GM18499 (cell line): ENCODE measurements around the gene RBMS3.
"Not testable (repeated sequence)": the region's sequence is repeated elsewhere in the genome, so short reads cannot be mapped to it uniquely, and the experiment has no call there.

ENCODE experiments used
- ATAC-seq: cut with Tn5 transposase; IDR thresholded peaks from one replicate; pipeline ENCODE4 v1.9.1; 2021; ENCODE audit warnings: moderate number of reproducible peaks; ENCODE audit not compliant: insufficient read depth, unreplicated experiment

Gene RBMS3

GRCh38 chr3:29513236-29513635 is 232.4 kb downstream of the RBMS3 start:
- no peak for ATAC-seq

DNA sequence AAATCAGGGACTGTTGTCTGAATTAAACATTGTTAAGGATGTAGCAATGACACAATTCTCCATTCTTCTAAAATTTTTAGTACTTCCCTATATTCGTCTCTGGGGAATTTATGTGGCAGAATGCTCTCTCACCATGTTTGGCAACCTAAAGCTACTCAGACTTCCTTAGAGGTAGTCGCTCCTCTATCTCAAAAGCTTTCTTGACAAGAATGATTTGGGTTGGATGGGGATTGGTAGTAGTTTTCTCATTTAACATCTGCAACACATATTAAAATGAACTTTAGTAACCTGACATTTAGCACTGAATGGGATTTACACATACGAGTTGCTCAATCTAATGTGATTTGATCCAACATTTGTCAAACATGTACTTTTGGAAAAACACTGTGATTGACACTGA is 233.3 kb downstream of the RBMS3 start:
- ATAC-seq: no peak

GRCh38 chr3:29514912-29515311 is 234.0 kb downstream of the RBMS3 start:
- no peak for ATAC-seq

- no peak for ATAC-seq
Observed at GRCh38 chr3:29515451-29515850, 234.6 kb downstream of the RBMS3 start.

- ATAC-seq: no peak
Observed at GRCh38 chr3:29516164-29516563, 235.3 kb downstream of the RBMS3 start.

- no peak for ATAC-seq
Observed at GRCh38 chr3:29520764-29521163, 239.9 kb downstream of the RBMS3 start.

DNA sequence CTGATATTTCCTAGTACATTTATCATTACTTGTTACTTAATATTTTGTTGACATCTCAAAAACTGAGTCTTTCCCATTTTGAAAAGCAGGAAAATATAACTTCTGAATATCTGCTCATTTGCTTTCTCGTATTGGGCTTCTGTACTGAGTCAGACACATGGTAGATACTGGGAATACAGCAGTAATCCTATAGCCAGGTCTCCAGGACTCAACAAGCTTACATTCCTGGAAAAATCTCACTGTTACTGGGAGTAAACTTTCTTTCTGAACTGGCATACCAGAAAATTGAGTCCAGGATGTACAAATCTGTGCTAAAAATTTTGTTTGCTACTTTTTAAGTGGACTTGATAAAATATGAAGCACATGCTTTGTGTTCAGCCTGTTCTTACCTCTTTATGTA is 240.4 kb downstream of the RBMS3 start:
- ATAC-seq: no peak

DNA sequence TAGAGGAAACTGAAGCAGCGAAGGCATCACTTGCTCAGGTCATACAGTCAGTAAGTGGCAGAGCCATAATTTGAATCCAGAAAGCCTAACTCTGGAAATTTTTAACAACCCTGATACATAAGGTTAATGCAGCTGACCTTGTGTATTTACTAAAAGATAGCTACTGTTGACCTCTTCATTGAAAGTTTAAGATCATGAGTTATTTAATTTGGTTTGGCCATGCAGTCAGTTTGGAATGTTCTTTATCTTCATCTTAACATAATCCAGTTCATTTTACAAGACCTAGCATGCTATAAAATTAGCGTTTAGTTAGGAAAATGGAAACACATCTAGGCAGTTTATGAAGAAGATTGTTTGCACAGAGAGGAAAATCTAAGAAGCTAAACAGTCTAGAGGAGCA is 240.9 kb downstream of the RBMS3 start:
- ATAC-seq: no peak

GRCh38 chr3:29524433-29524832 is 243.6 kb downstream of the RBMS3 start:
- not testable (repeated sequence) for ATAC-seq

GRCh38 chr3:29525254-29525881 is 244.5 kb downstream of the RBMS3 start:
- ATAC-seq: no peak

- ATAC-seq: no peak
Observed at GRCh38 chr3:29527246-29527645, 246.4 kb downstream of the RBMS3 start.

- ATAC-seq: no peak
Observed at GRCh38 chr3:29531644-29532043, 250.8 kb downstream of the RBMS3 start.

DNA sequence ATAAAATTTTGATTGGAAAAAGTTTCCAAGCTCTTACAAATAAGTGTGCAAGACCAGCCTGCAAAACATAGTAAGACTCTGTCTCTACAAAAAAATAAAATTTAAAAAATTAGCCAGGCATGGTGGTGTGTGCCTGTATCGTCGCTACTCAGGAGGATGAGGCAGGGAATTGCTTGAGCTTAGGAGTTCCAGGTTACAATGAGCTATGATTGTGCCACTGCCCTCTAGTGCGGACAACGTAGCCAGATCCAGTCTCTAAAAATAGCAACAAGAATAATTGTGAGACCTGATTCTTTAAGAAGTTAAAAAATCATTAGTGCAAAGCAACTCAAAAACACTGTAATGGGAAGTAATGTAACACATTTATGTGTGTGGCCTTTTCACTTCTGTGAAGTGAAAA is 251.6 kb downstream of the RBMS3 start:
- no peak for ATAC-seq

DNA sequence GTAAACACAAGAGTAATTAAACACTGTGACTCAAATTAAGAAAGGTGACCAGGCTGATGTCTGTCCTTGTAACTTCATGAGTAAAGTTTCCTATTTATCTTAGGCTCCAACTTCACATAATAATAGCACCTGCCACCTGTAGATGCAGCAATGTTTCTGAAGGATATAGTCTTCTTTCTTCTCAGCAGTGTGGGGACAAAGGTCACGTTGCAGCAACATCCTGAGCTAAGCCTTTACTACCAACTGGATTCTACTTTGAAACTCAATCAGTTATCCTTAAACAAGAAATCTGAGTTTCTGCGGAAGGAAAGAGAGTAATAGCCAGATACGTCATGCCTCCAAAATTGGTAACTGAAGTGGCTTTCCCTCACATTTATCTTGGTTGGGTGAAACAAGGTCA is 253.1 kb downstream of the RBMS3 start:
- no peak for ATAC-seq

- ATAC-seq: no peak
Observed at GRCh38 chr3:29536016-29536758, 255.3 kb downstream of the RBMS3 start.

GRCh38 chr3:29537889-29538609 is 257.2 kb downstream of the RBMS3 start:
- ATAC-seq: no peak

DNA sequence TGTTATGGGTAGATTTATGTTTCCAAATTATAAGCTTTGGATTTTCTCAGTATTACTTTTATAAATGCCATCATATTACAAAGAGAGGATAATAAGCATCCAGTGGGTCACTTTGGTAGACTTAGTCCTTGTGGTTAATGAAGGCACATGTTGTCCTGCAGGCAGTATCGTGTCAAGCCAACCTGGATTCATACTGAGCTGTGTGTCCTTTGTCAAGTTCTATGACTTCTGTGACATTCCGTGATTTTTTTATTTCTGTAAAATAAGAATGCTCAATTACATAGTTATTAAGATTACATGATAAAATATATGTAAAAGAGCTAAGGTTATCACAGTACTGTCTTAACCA is 257.7 kb downstream of the RBMS3 start:
- ATAC-seq: no peak

- no peak for ATAC-seq
Observed at GRCh38 chr3:29540544-29540943, 259.7 kb downstream of the RBMS3 start.

DNA sequence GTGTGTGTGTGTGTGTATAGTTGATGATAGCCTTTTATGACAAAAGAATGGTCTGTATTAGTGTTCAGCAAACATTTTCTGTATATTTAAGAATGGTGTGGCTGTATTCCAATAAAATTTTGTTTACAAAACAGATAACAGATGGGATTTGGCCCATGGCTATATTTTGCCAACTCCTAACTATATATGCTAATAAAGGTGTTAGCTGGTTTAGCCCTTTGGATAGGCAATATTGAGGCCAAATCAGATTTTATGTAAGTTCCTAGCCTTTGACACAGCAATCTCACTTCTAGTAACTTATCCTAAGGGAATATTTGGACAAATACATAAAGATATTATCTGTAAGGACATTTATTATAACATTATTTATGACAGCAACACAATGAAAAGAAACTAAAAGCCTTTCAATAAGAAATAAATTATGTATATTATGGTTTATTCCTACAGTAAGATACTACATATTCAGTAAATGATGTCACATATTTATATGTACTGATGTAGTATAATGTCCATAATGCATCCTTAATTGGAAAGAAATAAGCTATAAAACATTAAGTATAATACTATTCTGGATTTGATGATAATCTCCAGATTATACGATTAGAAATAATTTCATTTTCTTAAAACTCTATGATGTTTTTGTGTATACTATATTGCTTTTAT is 264.0 kb downstream of the RBMS3 start:
- ATAC-seq: no peak

- ATAC-seq: no peak
Observed at GRCh38 chr3:29545615-29546014, 264.7 kb downstream of the RBMS3 start.

DNA sequence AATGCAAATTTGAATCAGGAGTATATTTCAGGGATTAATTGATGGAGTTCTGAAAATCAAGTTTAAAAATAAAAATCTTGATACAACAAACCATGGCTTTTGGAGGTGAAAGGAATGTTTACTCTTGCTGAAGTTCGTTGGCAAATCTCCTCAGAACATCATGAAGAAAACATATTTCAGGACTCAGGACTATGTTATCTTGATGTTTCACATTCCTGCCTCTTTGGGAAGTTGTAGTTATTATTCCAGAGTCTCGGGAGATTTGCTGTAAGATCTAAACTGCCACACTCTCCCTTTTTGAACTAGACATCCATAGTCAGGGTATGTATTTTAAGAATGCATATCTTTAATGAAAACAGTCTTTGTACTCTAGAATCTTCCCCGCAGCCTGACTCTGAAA is 271.2 kb downstream of the RBMS3 start:
- no peak for ATAC-seq
